GM19455 (cell line): ENCODE measurements around the gene DEFB121.
"Not testable (repeated sequence)": the region's sequence is repeated elsewhere in the genome, so short reads cannot be mapped to it uniquely, and the experiment has no call there.

ENCODE experiments used
- ATAC-seq: cut with Tn5 transposase; IDR thresholded peaks from one replicate; pipeline ENCODE4 v1.9.1; 2021; ENCODE audit not compliant: unreplicated experiment

Gene DEFB121

GRCh38 chr20:31406115-31406514 lies at the start of gene DEFB121:
DEFB121 (minus strand) TSS chr20:31406215; CDS start chr20:31406152, 63 bp downstream.
- ATAC-seq = no peak

DNA sequence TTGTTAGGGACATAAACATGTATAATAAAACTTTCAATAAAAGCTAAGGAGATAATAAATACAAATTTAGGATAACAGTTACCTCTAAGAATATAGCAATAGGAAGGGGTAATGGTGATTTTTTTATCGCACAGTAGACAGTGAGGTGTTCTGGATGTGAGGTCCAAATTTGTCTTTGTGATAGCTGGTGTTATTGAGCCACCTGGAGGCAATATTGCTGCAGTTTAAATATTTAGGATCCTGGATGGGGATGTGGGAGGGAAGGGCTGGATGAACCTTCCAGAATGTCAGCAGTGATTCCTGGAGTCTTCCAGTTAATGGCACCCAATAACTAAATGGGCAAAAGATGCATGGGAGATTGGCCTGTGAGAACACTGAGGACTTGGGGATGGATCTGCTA lies 48.3 kb upstream of the DEFB121 start:
- no peak for ATAC-seq

GRCh38 chr20:31452575-31452974 lies 46.6 kb upstream of the DEFB121 start:
- ATAC-seq = no peak

DNA sequence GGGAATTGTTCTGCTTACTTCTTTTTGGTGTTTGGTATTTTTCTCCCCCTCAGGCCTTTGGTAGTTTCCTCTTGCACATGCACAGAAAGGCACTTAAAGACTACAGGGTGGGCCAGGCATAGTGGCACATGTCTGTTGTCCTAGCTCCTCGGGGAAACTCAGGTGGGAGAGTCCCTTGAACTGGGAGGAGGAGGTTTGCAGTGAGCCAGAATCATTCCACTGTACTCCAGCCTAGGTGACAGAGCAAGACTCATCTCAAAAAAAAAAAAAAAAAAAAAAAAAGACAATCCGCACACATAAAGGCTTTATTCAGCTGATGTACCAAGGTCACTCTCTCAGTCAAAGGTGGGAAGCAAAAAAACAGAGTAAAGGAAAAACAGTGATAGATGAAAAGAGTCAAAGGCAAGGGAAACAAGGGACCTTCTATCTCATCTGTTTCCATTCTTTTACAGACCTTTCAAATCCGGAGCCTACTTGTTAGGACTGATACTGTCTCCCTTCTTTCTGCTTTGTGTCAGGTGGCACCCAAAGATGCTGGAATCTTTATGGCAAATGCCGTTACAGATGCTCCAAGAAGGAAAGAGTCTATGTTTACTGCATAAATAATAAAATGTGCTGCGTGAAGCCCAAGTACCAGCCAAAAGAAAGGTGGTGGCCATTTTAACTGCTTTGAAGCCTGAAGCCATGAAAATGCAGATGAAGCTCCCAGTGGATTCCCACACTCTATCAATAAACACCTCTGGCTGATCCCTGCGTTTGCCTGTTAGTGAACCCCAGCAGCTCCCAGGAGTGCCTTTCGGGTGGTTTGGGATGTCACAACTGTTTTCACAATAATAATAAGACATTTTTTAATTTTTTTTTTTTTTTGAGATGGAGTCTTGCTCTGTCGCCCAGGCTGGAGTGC lies 43.7 kb upstream of the DEFB121 start:
- ATAC-seq = no peak

DNA sequence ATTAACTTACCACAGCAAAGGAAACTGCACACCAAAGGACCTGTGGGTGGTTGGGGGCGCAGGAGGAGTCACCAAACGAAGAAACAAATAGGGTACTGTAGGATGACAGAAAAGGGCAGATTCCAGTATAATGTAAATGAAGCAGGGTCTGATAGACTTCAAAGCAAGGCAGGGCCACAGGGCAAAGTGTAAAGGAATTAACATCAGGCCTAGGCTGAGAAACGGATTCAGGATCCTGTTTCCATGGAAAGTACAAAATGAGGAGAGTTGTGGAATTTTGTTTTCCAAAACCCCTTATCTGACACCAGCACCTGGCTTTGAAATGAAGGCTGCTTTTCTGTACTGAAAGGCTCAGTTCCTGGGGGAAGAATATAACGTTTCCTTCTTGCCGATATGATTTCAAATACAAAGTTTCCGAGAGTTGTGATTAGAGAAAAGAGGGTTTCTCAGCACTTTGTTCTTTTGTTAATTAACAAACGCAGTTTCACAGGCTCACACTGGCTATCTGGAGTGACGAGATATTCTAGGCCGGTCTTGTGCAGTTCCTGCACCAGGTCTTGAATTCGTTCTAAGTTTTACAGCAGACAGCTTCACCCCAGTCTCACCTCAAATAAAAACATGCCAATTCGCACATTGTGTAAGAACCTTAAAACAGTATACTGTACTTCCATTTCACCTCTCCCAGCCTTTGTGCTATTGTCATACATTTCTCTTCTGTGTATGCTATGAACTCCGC lies 40.2 kb upstream of the DEFB121 start:
- ATAC-seq = no peak

- ATAC-seq = no peak
Observed at GRCh38 chr20:31440012-31440659, 34.1 kb upstream of the DEFB121 start, which contains the start of gene DEFB123. DEFB123 (plus strand) TSS chr20:31440632; CDS start chr20:31440699, 67 bp downstream.

- ATAC-seq = no peak
Observed at GRCh38 chr20:31430568-31431115, 24.6 kb upstream of the DEFB121 start.

DNA sequence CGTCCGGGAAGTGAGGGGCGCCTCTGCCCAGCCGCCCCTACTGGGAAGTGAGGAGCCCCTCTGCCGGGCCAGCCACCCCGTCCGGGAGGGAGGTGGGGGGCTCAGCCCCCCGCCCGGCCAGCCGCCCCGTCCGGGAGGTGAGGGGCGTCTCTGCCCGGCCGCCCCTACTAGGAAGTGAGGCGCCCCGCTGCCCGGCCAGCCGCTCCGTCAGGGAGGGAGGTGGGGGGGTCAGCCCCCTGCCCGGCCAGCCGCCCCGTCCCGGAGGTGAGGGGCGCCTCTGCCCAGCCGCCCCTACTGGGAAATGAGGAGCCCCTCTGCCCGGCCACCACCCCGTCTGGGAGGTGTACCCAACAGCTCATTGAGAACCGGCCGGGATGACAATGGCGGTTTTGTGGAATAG lies 21.6 kb upstream of the DEFB121 start:
- ATAC-seq = not testable (repeated sequence)

GRCh38 chr20:31426891-31427551 lies 21.0 kb upstream of the DEFB121 start:
- ATAC-seq = not testable (repeated sequence)

DNA sequence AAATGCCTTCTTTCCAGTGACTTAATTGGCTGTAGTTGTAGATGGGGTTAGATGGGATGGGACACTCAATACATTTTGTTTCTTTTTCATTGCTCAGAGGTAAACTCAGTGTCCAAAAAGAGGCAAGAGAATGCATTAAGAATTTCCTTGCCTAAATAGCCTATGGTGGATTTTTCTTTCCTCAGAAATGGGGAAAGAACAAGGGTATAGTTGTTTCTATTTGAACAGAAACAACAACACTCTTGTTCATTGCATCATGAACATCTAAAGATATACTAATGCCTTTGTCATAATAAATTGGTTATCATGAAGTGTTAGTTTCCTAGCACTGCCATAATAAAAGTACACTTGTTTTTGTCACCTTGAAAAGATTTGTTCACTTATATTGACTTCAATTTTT lies 19.8 kb upstream of the DEFB121 start:
- no peak for ATAC-seq

- no peak for ATAC-seq
Observed at GRCh38 chr20:31418307-31418706, 12.3 kb upstream of the DEFB121 start.

DNA sequence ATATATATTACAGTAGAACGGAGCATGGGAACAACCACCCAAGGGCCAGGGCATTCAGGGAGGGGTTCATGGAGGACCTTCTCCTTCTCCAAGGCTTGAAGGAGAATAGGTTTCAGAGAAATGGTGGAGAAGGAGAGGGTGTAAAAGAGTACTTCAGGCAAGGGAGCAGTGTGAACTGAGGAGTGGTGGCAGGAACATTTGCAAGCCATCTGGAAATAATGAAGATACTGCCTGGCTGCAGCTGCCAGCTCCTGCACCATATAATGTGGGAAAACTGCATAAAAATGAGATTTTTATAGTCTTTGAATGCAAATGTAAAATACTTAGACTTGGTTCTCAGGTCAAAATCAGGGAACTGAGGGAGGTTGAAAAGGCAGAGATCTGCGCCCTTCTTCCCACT lies 9.6 kb upstream of the DEFB121 start:
- no peak for ATAC-seq

- no peak for ATAC-seq
Observed at GRCh38 chr20:31414381-31414780, 8.4 kb upstream of the DEFB121 start.

DNA sequence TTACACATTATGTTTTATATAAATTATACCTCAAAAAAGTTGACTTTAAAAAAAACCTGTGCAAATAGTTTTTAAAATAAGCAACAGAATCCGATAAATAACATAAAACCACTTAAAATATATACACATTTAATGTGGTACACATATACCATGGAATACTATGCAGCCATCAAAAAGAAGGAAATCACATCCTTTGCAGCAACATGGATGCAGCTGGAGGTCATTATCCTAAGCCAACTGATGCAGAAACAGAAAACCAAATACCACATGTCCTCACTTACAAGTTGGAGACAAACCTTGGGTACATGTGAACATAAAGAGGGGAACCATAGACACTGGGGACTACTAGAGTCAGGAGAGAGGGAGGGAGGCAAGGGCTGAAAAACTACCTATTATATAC lies 4.0 kb upstream of the DEFB121 start:
- no peak for ATAC-seq

DNA sequence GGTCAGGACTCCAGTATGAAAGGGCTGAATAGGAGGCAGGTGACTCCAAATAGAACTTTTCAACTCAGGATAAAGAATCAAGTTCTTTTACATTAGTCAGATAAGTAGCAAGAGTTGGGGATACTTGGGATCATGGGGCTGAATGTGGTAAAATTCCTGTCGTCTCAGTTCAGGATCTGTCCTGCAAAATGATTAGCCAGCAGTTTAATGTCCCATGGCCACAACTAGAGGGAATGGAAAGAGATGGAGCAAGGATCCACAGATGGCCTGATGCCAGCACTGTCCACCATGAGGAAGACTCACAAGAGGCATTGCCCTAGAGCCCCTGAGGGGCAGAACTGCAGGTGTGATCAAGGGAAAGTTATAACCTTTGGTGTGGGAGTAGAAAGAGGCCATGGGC lies 2.1 kb downstream of the DEFB121 start:
- ATAC-seq = no peak

DNA sequence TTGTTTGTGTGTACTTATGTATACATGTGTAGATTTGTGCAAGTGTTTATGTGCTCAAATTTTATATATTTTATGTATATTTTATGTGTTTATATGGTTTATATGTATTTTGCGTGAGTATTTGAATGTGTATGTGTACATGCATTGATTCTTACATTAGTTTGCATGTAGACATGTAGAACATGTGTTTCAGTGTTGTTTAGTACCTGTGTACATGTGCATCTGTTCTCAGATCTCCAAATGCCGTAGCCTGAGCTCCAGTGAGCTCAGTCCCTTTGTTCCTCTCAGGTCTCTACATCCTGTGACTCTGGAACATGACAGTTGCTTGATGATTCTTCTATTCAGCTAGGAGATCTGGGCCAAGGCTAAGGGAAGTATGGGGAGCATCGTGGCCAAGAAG lies 11.1 kb downstream of the DEFB121 start:
- no peak for ATAC-seq

DNA sequence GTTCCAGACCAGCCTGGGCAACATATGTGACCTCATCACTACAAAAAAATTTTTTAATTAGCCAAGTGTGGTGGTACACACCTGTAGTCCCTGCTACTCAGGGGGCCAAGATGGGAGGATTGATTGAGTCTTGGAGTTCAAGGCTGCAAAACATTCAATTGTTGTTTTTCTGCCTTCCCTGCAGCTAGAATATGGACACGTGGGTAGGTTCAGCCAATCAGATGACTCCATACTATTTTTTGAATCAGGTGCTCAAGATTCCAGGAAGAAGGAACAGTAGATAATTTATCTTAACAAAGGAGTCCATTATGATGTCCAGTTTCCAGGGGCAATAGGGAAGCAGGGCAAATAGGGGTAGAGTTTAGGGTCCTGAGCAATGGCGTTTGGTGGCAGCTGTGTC lies 13.2 kb downstream of the DEFB121 start:
- no peak for ATAC-seq

DNA sequence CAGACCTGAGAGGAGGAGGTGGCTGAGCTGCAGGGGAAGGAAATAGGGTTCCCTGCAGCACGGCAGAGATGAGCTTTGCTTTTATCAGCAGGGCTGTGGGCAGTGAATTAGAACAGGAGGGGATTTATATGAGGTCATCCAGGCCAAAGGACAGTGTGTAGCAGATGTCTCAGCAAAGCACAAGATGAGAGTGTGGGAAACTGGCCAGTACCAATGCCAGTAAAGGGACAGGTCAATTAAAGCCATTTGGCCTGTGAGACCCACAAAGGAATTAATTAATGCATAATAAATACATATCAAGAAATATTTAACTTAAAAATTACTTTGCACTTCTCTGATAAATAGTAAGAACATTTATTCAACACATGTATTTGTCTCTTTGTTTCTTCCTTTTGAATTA lies 15.5 kb downstream of the DEFB121 start, which contains the start of gene DEFB119:
Gene DEFB119 (minus strand): TSS at position 101 of the 400 bp plus-strand sequence. CDS start 107 bp downstream, outside the sequence.
- ATAC-seq = no peak

GRCh38 chr20:31374346-31374745 lies 31.7 kb downstream of the DEFB121 start:
- ATAC-seq = no peak

- ATAC-seq = no peak
Observed at GRCh38 chr20:31368301-31368700, 37.7 kb downstream of the DEFB121 start, which contains the start of gene DEFB118. DEFB118 (plus strand) TSS chr20:31368601; CDS start chr20:31368651, 50 bp downstream.
